ENCODE results near the gene IL1RL1.

DNA sequence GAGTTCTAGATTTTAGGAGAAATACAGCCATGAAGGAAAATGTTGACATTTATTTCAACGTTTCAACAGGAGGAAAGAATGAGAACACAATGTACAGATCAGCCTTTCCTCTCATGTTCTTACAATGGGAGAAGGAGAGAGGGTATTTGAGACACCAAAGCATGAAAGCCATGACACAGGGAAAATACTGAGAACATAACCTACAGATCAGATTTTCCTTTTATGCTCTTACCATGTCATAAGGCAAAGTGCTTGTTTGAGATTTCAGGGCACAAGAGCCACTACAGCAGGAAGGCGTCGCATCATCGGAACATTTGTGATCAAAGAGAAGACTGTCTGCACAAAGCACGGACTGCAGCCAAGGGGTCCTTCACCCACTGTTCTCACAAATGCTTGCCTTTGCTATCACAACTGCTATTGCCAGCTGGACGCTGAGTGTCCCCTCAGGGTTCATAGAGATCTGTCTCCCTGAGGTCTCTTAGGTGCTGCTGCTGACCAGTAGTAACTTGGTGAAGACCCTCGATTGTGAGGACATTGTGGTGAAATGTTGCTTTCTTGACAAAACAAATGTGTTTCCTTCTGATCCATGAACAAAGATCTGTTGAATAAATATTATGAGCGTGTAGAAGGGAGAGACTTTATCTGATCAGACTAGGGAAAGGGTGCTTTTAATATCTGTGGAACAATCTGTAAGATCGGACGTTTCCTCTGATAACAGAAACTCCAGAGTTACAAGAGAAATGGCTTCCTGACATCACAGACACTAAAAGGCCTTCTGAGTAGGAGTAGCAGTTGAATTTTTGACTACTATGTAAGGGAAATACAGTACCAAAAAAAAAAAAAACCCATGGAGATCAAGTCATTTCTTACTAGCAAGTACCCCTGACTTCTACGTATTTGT is 6.4 kb upstream of the IL1RL1 start:
- TF ChIP-seq POLR2AphosphoS5 (IDR thresholded peaks at IDR 0.05) (no peak), EP300 (conservative IDR thresholded peaks at IDR 0.05; ENCODE audit: poor library complexity, severe bottlenecking) (no peak), EZH2 (IDR thresholded peaks at IDR 0.05; ENCODE audit: borderline replicate concordance, insufficient read depth, low read length, poor library complexity, severe bottlenecking) (no peak)
- TF ChIP-seq, protein P1, sequence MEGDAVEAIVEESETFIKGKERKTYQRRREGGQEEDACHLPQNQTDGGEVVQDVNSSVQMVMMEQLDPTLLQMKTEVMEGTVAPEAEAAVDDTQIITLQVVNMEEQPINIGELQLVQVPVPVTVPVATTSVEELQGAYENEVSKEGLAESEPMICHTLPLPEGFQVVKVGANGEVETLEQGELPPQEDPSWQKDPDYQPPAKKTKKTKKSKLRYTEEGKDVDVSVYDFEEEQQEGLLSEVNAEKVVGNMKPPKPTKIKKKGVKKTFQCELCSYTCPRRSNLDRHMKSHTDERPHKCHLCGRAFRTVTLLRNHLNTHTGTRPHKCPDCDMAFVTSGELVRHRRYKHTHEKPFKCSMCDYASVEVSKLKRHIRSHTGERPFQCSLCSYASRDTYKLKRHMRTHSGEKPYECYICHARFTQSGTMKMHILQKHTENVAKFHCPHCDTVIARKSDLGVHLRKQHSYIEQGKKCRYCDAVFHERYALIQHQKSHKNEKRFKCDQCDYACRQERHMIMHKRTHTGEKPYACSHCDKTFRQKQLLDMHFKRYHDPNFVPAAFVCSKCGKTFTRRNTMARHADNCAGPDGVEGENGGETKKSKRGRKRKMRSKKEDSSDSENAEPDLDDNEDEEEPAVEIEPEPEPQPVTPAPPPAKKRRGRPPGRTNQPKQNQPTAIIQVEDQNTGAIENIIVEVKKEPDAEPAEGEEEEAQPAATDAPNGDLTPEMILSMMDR (IDR thresholded peaks at IDR 0.05; ENCODE audit: poor library complexity, severe bottlenecking) = no peak
